Cerebellar nuclear complex (tissue), 1 donor: Measurements from ENCODE around the gene PGM2.
"Not testable (repeated sequence)": the region's sequence is repeated elsewhere in the genome, so short reads cannot be mapped to it uniquely, and the experiment has no call there.

Experiments
- DNase-seq, 2 experiments: peaks; one replicate each; lab custom pipeline; 2025; lab: John Stamatoyannopoulos, UW

PGM2 gene

GRCh38 chr4:37818752-37819151 is 7.7 kb upstream of the PGM2 start:
- DNase-seq = no peak

GRCh38 chr4:37820458-37820857 is 6.0 kb upstream of the PGM2 start:
- DNase-seq = not testable (repeated sequence)

GRCh38 chr4:37821953-37822605 is 4.4 kb upstream of the PGM2 start:
- DNase-seq = no peak

- DNase-seq = not testable (repeated sequence)
These were observed 985 bp upstream of the PGM2 start for GRCh38 chr4:37825501-37825900.

GRCh38 chr4:37825968-37826294 is 555 bp upstream of the PGM2 start:
- DNase-seq = no peak

GRCh38 chr4:37827030-37827685 is 672 bp downstream of the PGM2 start:
- DNase-seq = no peak

- no peak for DNase-seq
These were observed 1.4 kb downstream of the PGM2 start for GRCh38 chr4:37827802-37828321.

GRCh38 chr4:37828843-37829242 is 2.4 kb downstream of the PGM2 start:
- no peak for DNase-seq

GRCh38 chr4:37830640-37831039 is 4.2 kb downstream of the PGM2 start:
- no peak for DNase-seq

GRCh38 chr4:37835031-37835430 is 8.5 kb downstream of the PGM2 start:
- DNase-seq = no peak

- no peak for DNase-seq
These were observed 9.3 kb downstream of the PGM2 start for GRCh38 chr4:37835806-37836205.

GRCh38 chr4:37836274-37836673 is 9.8 kb downstream of the PGM2 start:
- DNase-seq = no peak

GRCh38 chr4:37836838-37837440 is 10.5 kb downstream of the PGM2 start:
- DNase-seq = no peak

- DNase-seq = no peak
These were observed 11.0 kb downstream of the PGM2 start for GRCh38 chr4:37837446-37837845.

GRCh38 chr4:37839426-37839825 is 12.9 kb downstream of the PGM2 start:
- DNase-seq = no peak

GRCh38 chr4:37844204-37844603 is 17.7 kb downstream of the PGM2 start:
- no peak for DNase-seq

GRCh38 chr4:37845201-37845600 is 18.7 kb downstream of the PGM2 start:
- no peak for DNase-seq

GRCh38 chr4:37847311-37847884 is 20.9 kb downstream of the PGM2 start:
- no peak for DNase-seq

- DNase-seq = no peak
These were observed 25.9 kb downstream of the PGM2 start for GRCh38 chr4:37852376-37852775.

GRCh38 chr4:37858112-37858511 is 31.6 kb downstream of the PGM2 start:
- DNase-seq = no peak

- no peak for DNase-seq
These were observed 32.4 kb downstream of the PGM2 start for GRCh38 chr4:37858872-37859271.

- no peak for DNase-seq
These were observed 33.8 kb downstream of the PGM2 start for GRCh38 chr4:37860266-37860665.

- no peak for DNase-seq
These were observed 36.5 kb downstream of the PGM2 start for GRCh38 chr4:37862961-37863360.
